ENCODE results near the gene SERPINB11.
"Not testable (repeated sequence)": the region's sequence is repeated elsewhere in the genome, so short reads cannot be mapped to it uniquely, and the experiment has no call there.

The SERPINB11 gene

GRCh38 chr18:63702660-63703059, at the start of gene SERPINB11:
SERPINB11 (plus strand) TSS chr18:63702960; CDS start chr18:63710194, 7,234 bp downstream.
- no peak for ATAC-seq
- no peak for TF ChIP-seq PATZ1 (CRISPR knock-in tag; IDR thresholded peaks at IDR 0.05; ENCODE audit: borderline replicate concordance)
- no peak for TF ChIP-seq RARB (CRISPR knock-in tag; IDR thresholded peaks at IDR 0.05)
- TF ChIP-seq PPARA (CRISPR knock-in tag; IDR thresholded peaks at IDR 0.05; ENCODE audit: borderline replicate concordance) = no peak
- no peak for TF ChIP-seq OSR1 (CRISPR knock-in tag; IDR thresholded peaks at IDR 0.05)
- no peak for TF ChIP-seq BACH2 (CRISPR knock-in tag; IDR thresholded peaks at IDR 0.05; ENCODE audit: borderline replicate concordance)
- no peak for TF ChIP-seq ARNTL (CRISPR knock-in tag; IDR thresholded peaks at IDR 0.05; ENCODE audit: borderline replicate concordance, low read depth)
- TF ChIP-seq ZNF8 (CRISPR knock-in tag; IDR thresholded peaks at IDR 0.05) = no peak
- TF ChIP-seq ZNF70 (CRISPR knock-in tag; IDR thresholded peaks at IDR 0.05) = no peak
- no peak for TF ChIP-seq ESRRG (CRISPR knock-in tag; IDR thresholded peaks at IDR 0.05)
- no peak for TF ChIP-seq POU6F1 (CRISPR knock-in tag; IDR thresholded peaks at IDR 0.05; ENCODE audit: borderline replicate concordance, low read depth)
- no peak for TF ChIP-seq ISL1 (CRISPR knock-in tag; IDR thresholded peaks at IDR 0.05)
- TF ChIP-seq CREB5 (CRISPR knock-in tag; IDR thresholded peaks at IDR 0.05; ENCODE audit: low read depth) = no peak
- no peak for TF ChIP-seq TCF4 (CRISPR knock-in tag; IDR thresholded peaks at IDR 0.05; ENCODE audit: borderline replicate concordance)
- no peak for TF ChIP-seq ZC3H10 (CRISPR knock-in tag; IDR thresholded peaks at IDR 0.05)
- TF ChIP-seq ZFP30 (CRISPR knock-in tag; IDR thresholded peaks at IDR 0.05) = no peak
- TF ChIP-seq CSDC2 (CRISPR knock-in tag; IDR thresholded peaks at IDR 0.05) = no peak
- TF ChIP-seq SNAI2 (CRISPR knock-in tag; IDR thresholded peaks at IDR 0.05) = no peak
- TF ChIP-seq TOX (CRISPR knock-in tag; IDR thresholded peaks at IDR 0.05; ENCODE audit: borderline replicate concordance) = no peak
- no peak for TF ChIP-seq TSHZ2 (CRISPR knock-in tag; IDR thresholded peaks at IDR 0.05)
- TF ChIP-seq ZFP3 (CRISPR knock-in tag; IDR thresholded peaks at IDR 0.05) = no peak

- ATAC-seq = not testable (repeated sequence)
These were observed 43.8 kb upstream of the SERPINB11 start for GRCh38 chr18:63658920-63659319.

- ATAC-seq = not testable (repeated sequence)
These were observed 41.0 kb upstream of the SERPINB11 start, which contains the start of gene SERPINB3 for GRCh38 chr18:63661750-63662149. SERPINB3 (minus strand) TSS chr18:63661893; CDS start chr18:63661216, 677 bp downstream.

GRCh38 chr18:63664571-63664970, 38.2 kb upstream of the SERPINB11 start:
- no peak for ATAC-seq
- no peak for TF ChIP-seq ZC3H10 (CRISPR knock-in tag; IDR thresholded peaks at IDR 0.05)
- no peak for TF ChIP-seq ZNF565 (CRISPR knock-in tag; conservative IDR thresholded peaks at IDR 0.05; ENCODE audit: low read depth)
- no peak for TF ChIP-seq ZNF8 (CRISPR knock-in tag; IDR thresholded peaks at IDR 0.05)
- TF ChIP-seq TCF4 (CRISPR knock-in tag; IDR thresholded peaks at IDR 0.05; ENCODE audit: borderline replicate concordance) = no peak
- no peak for TF ChIP-seq SNAI2 (CRISPR knock-in tag; IDR thresholded peaks at IDR 0.05)
- TF ChIP-seq GLIS3 (CRISPR knock-in tag; IDR thresholded peaks at IDR 0.05) = no peak

All from SK-N-SH treated with all-trans-retinoic acid at 6 μM for 48 hours (cell line).